GM21360 (cell line): ENCODE data around the gene BCL2.

Experiments used
- ATAC-seq: cut with Tn5 transposase; IDR thresholded peaks from one replicate; pipeline ENCODE4 v1.9.1; 2021; ENCODE audit warnings: mild to moderate bottlenecking, moderate library complexity; ENCODE audit not compliant: unreplicated experiment

BCL2 gene

GRCh38 chr18:63098018-63098981, 221.3 kb downstream of the BCL2 start:
- peak; percentile 69 for ATAC-seq

DNA sequence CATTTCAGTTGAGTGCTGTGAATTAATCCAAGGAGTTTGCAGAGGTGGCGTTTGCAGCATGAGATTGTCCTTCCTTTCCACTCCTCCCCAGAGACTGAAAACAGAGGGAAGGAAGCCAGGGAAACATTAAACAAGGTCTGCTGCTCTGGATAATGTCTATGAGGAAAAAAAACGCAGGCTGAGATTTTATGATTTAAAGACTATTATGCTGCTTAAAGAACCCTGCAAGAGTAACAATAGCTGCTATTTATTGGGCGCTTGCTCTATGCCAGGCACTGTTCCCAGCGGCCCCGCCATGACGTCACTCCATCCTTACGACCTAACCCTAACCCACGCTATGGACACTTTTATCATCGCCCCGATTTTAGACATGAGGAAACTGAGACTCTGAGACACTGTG, 222.4 kb downstream of the BCL2 start:
- ATAC-seq = no peak

- no peak for ATAC-seq
These were observed 223.2 kb downstream of the BCL2 start for GRCh38 chr18:63096327-63096874.

- no peak for ATAC-seq
These were observed 223.8 kb downstream of the BCL2 start for GRCh38 chr18:63095768-63096167.

GRCh38 chr18:63091671-63092364, 227.8 kb downstream of the BCL2 start:
- ATAC-seq = no peak

DNA sequence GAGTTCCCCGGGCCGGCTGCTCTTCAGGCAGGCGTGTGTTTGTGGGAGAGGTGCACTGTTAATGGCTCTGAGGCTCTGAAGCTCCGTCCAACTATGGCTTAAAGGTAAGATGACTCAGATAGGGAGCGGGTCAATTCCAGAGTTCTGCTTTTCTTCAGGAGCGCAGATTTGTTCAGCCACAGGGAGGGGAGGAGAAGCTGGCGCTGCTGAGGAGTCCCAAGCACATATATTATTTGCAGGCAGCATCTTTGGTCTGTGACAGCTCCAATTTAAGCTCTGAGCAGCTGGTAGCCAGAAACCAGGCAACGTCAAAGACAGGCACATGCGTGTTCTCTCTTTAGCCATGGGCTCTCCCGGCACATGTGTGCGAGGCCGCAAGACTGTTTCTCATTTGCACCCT, 229.2 kb downstream of the BCL2 start:
- no peak for ATAC-seq

GRCh38 chr18:63089041-63089440, 230.5 kb downstream of the BCL2 start:
- no peak for ATAC-seq

DNA sequence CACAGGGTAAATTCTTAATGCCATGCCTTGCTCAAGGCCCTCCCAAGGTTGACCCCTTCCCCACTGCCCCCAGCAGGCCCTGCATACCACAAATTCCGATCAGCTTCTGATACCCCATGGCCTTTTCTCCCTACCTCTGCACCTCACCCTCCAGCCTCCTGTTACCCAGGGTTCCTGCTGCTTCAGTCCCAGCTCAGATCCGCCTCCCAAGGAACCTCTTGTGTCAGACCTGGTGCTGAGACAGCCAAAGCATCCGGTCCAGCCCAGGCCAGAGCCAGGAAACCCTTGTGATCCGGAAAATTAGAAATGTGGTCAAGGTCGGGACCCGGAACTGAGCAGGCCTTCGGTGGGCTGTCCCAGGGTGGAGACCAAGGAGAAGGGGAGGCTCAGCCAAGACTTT, 231.3 kb downstream of the BCL2 start:
- ATAC-seq = no peak

- no peak for ATAC-seq
These were observed 231.9 kb downstream of the BCL2 start for GRCh38 chr18:63087421-63088230.

DNA sequence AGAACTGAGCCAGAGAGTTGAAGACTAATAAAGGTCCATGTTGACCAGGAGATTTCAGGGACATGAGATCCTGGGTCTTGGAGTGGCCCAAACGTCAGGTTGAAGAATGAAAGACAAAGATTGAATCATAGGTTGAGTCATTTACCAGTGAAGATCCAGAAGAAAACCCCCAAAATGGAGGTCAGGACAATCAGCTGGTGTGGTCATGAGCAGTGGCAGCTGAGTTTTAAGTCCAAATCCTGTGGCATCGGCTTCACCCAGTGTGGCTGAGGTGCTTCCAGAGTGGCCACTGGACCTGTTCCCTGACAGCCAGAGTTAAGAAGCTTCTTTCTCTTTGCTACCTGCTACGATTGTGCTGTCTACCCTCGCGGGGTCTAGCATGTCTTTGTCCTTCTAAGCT, 234.0 kb downstream of the BCL2 start:
- no peak for ATAC-seq

GRCh38 chr18:63084219-63084618, 235.3 kb downstream of the BCL2 start:
- ATAC-seq = no peak

DNA sequence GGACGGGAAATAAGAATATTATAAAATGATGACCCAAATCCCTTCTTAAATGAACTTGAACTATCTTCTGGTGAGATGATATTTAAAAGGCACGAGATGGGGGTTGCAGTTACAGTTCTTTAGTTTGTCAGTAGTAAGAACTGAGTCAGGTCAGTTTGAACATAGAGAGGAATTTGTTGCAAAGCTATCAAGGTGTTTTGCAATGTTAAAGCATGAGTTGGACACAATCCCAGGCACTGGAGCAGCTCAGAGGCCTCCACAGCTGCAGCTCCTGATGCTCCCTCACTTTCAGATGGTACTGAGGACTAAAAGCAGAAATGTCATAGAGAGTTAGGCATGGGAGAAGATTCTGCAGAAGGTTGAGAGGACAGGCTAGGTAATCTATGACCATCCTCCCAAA, 236.0 kb downstream of the BCL2 start:
- ATAC-seq = no peak

DNA sequence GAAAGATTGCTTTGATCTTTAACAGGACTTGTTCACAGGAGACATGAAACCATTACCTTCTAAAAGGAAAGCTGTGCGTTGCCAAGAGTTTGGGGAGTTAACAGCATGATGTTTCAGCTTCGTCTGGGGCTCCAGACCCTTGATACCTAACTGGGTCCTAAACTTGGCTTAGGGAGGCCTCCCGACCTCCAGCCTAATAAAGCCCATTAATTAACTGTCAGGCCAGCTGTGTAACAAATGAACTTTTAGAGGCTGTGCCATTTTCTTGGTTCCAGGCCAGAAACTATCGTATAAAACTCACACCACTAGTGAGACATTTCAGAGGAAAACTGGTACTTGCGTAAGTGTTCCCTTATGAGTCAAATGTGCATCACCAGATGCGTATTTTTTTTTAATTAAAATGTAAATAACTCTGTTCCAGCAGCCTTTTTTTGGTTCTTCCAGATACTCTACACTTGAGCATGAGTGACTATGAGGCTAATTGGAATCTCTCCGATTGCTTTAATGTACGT, 236.5 kb downstream of the BCL2 start:
- ATAC-seq = no peak

DNA sequence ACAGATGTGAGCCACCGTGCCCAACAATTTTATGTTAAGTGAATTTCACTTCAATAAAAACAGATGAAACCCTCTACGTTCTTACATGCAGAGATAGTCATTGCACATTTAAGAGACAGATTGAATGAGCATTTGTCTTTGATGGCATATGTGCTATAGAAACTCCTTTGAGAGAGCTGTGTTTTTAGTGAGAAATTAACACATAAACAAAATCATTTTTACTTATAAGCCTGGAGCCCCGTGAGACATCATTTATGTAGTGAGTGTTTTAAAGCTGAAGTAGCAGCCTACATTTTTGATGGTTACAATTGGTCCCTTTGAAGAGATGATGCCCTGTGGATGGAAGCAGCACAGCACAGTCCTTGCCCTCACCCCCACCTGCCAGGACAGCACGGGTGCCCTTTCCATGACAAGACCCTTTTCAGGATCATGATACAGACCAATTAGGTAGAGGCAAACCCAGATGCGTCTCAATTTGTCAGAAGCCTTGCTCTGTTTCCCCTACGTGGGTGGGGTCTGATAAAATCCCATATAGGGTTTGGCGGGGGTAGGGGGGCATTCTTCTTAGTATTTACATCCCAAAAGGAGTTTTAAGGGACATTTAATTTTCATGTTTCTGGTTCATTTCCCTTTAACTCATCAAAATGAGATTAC, 237.1 kb downstream of the BCL2 start:
- ATAC-seq = no peak

DNA sequence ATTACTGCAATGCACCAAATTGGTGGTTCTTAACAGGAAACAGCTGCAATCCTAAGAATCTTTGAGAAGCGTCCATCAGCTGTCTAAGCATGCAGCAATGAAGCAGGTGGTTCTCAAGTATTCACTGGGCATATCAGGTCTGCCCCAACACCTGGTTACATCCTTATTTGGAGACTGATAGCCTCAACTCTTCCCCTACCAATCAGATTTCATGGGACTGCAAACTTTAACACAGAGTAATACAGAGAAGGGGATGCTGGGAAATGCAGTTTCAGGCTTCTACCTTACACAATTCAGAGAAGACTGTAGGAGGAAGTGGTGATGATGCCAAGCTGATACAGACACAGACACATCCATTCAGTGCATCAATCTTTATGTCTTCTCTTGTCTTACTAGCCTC, 240.5 kb downstream of the BCL2 start:
- ATAC-seq = peak; percentile 35

- peak; percentile 85 for ATAC-seq
These were observed 241.1 kb downstream of the BCL2 start for GRCh38 chr18:63078471-63078870.

DNA sequence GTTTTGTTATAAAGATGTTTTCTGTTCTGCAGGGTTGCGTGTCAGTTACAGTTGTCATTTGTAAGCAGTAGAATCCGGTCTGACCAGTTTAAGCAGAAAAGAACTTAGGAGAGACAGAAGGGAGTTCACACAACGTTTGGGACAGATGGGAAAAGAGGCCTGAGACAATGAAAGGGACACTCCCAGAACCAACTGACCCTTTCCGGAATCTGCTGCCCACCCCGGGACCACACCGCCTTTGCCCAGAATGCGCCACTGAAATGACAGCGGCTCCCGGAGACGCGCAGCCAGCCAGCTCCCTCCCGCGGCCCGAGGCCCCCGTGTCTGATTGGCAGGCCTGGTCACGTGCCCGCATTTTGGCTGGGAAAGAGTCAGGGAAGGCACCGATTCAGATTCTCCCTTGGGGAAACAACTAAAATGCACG, 244.6 kb downstream of the BCL2 start:
- no peak for ATAC-seq

- ATAC-seq = peak; percentile 47
These were observed 246.1 kb downstream of the BCL2 start for GRCh38 chr18:63073481-63073880.
